HepG2 (cell line): Measurements from ENCODE around the gene RGL1. TPM values are rescaled to one million over a fixed set of nuclear protein-coding genes. Genes with fewer than 3 reads are reported as not detected.

Experiments used
- ATF7-NPFF ChIP-seq: sonication (generic); formaldehyde crosslinking; IDR thresholded peaks from 2 replicates; pipeline ENCODE4 v1.8.1; 2023; ENCODE audit warnings: mild to moderate bottlenecking, low read depth, missing genetic modification reagents, moderate library complexity
- CBX2 ChIP-seq, 2 experiments: fragments of 200-600 bp in 1 of 2; sonication (generic); formaldehyde crosslinking in 1 of 2; IDR thresholded peaks; 2 replicates each; pipeline versions ENCODE4 v1.7.0 to v1.8.1; 2018 to 2022; ENCODE audit warnings: low read depth in 2 of 2, low read length in 1 of 2, mild to moderate bottlenecking in 1 of 2, missing genetic modification reagents in 1 of 2
- FOXO1 ChIP-seq: sonication (generic); formaldehyde crosslinking; IDR thresholded peaks from 2 replicates; pipeline ENCODE4 v1.4.0; 2020; ENCODE audit warnings: missing genetic modification reagents
- MYPOP ChIP-seq: sonication (generic); formaldehyde crosslinking; IDR thresholded peaks from 2 replicates; pipeline ENCODE4 v1.8.1; 2023; ENCODE audit warnings: mild to moderate bottlenecking, moderate library complexity, missing genetic modification reagents
- NFKB2 ChIP-seq: sonication (generic); formaldehyde crosslinking; IDR thresholded peaks from 2 replicates; pipeline ENCODE4 v1.4.0; 2020; ENCODE audit warnings: missing genetic modification reagents, borderline replicate concordance
- RBFOX2 ChIP-seq: fragments of 200-400 bp; formaldehyde crosslinking; IDR thresholded peaks from 2 replicates; pipeline ENCODE4 v1.6.1; 2017; ENCODE audit warnings: low read depth, mild to moderate bottlenecking, low read length
- REXO4 ChIP-seq: sonication (generic); formaldehyde crosslinking; IDR thresholded peaks from 2 replicates; pipeline ENCODE4 v1.8.0; 2022; ENCODE audit warnings: missing genetic modification reagents, mild to moderate bottlenecking, borderline replicate concordance
- SAP130 ChIP-seq: IDR thresholded peaks from 2 replicates; pipeline ENCODE4 v1.6.1; 2016; ENCODE audit warnings: low read depth
- ZKSCAN5 ChIP-seq: sonication (generic); formaldehyde crosslinking; IDR thresholded peaks from 2 replicates; pipeline ENCODE4 v1.5.1; 2020; ENCODE audit warnings: mild to moderate bottlenecking, missing genetic modification reagents
- ZNF431 ChIP-seq: sonication (generic); formaldehyde crosslinking; IDR thresholded peaks from 2 replicates; pipeline ENCODE4 v1.9.0; 2022; ENCODE audit warnings: missing genetic modification reagents, low read depth, mild to moderate bottlenecking, borderline replicate concordance
- ZNF530 ChIP-seq: sonication (generic); formaldehyde crosslinking; IDR thresholded peaks from 2 replicates; pipeline ENCODE4 v1.5.0; 2020; ENCODE audit warnings: low read depth, mild to moderate bottlenecking, missing genetic modification reagents
- ZNF547 ChIP-seq: sonication (generic); formaldehyde crosslinking; IDR thresholded peaks from 2 replicates; pipeline ENCODE4 v1.5.1; 2020; ENCODE audit warnings: mild to moderate bottlenecking, missing genetic modification reagents
- ZNF607 ChIP-seq: sonication (generic); formaldehyde crosslinking; IDR thresholded peaks from 2 replicates; pipeline ENCODE4 v1.5.1; 2020; ENCODE audit warnings: missing genetic modification reagents, mild to moderate bottlenecking, borderline replicate concordance
- ZSCAN25 ChIP-seq: sonication (generic); formaldehyde crosslinking; IDR thresholded peaks from 2 replicates; pipeline ENCODE4 v1.8.0; 2022; ENCODE audit warnings: mild to moderate bottlenecking, missing genetic modification reagents
- polyA plus RNA-seq, 8 experiments: library from polyadenylated mRNA; depleted of rRNA in 3 of 8; stranded (reverse) in 7 of 8; unstranded in 1 of 8; fragments of >200 nt; fragmentation: Illumina TruSeq in 4 of 8; extraction: Trizol in 4 of 8; gene quantifications; 2 replicates each; pipeline versions ENCODE4 v1.2.1 to v1.2.3, GENCODE V29; 2011 to 2016; ENCODE audit warnings: low read depth in 4 of 8, missing spikeins in 1 of 8, mixed read lengths in 1 of 8; ENCODE audit not compliant: insufficient read depth in 1 of 8
- total RNA-seq, 5 experiments: library from RNA; depleted of rRNA; stranded (reverse); fragments of >200 nt; fragmentation: Illumina TruSeq; extraction: Trizol; gene quantifications; 2 replicates each; pipeline ENCODE4 v1.2.3, GENCODE V29; 2016; ENCODE audit warnings: low read depth in 1 of 5
- TF ChIP-seq, protein P1 (sequence below): IDR thresholded peaks from 2 replicates; pipeline ENCODE4 v1.4.0; 2020; ENCODE audit warnings: mild to moderate bottlenecking, missing genetic modification reagents
- TF ChIP-seq, protein P2 (sequence below), 2 experiments: sonication (generic) in 1 of 2; formaldehyde crosslinking in 1 of 2; IDR thresholded peaks; 2 replicates each; pipeline versions ENCODE4 v1.6.1 to v1.9.0; 2014 to 2022; ENCODE audit warnings: antibody characterized with exemption in 1 of 2, borderline replicate concordance in 1 of 2, inconsistent platforms in 1 of 2, low read depth in 1 of 2, missing genetic modification reagents in 1 of 2

RGL1 gene
- total and polyA plus RNA-seq, 2 of the 13 experiments (the other 11 are each of a cell fraction or from before 2014, with no cell fraction given) = 3.5 to 4.7 TPM

DNA sequence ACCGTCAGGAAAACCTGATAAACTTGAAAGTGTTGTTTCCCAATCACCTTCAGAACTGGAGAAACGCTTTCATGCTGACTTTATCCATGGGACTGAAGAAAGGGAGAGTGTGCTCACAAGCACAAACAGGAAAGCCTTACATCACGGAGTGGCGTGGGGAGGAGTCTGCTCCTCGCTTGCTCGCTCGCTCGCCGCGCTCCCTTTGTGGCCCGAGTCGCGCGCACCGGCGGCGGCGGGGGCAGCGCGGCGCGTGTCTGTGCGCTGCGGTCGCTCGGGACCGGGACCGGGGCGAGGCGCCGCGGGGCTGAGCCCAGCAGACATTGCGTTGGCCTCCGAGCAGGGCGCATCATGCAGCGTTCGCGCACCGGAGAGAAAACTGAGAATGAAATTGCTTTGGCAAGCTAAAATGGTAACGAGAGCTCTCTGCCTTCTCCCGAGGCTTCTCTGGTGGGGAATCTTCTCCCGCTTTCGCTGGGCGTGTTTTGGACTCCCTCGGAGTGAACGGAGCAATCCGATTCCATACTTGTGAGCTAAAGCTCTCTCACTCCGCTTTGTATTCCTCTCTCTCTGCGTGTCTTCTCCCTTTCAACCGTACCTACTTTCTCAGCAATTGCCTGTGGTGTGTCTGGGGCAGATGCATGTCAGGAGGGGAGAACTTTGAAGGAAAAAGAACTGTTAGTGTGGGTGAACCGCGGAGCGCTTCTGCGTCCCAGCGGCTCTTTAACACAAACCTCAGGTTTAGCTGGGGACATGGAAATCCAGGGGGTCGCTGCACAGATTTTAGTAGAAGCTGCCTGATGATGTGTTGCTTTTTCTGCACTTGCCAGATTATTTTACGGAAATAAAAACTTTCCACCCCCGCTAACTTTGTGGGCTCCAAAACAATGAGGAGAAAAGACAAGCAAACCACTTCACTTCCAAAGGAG is at the start of gene RGL1 (continued):
- TF ChIP-seq CBX2 (IDR thresholded peaks at IDR 0.05; ENCODE audit: low read depth, low read length) (no peak), CBX2 (CRISPR knock-in tag; IDR thresholded peaks at IDR 0.05; ENCODE audit: low read depth) (no peak), ATF7-NPFF (CRISPR knock-in tag) (no peak), MYPOP (CRISPR knock-in tag) (peak; percentile 84), ZNF547 (CRISPR knock-in tag) (no peak), RBFOX2 (peak; percentile 61), NFKB2 (CRISPR knock-in tag) (no peak), ZKSCAN5 (CRISPR knock-in tag) (no peak), ZNF607 (CRISPR knock-in tag) (no peak), ZNF431 (0 out of 2 replicates have a peak, but pooled peaks have one; percentile 23), REXO4 (CRISPR knock-in tag) (no peak), ZNF530 (no peak), FOXO1 (peak; percentile 13; the same call in 1 of the 2 replicates), SAP130 (CRISPR knock-in tag) (peak; percentile 10; the same call in 1 of the 2 replicates), ZSCAN25 (0 out of 2 replicates have a peak, but pooled peaks have one; percentile 11)
- TF ChIP-seq, protein P1, sequence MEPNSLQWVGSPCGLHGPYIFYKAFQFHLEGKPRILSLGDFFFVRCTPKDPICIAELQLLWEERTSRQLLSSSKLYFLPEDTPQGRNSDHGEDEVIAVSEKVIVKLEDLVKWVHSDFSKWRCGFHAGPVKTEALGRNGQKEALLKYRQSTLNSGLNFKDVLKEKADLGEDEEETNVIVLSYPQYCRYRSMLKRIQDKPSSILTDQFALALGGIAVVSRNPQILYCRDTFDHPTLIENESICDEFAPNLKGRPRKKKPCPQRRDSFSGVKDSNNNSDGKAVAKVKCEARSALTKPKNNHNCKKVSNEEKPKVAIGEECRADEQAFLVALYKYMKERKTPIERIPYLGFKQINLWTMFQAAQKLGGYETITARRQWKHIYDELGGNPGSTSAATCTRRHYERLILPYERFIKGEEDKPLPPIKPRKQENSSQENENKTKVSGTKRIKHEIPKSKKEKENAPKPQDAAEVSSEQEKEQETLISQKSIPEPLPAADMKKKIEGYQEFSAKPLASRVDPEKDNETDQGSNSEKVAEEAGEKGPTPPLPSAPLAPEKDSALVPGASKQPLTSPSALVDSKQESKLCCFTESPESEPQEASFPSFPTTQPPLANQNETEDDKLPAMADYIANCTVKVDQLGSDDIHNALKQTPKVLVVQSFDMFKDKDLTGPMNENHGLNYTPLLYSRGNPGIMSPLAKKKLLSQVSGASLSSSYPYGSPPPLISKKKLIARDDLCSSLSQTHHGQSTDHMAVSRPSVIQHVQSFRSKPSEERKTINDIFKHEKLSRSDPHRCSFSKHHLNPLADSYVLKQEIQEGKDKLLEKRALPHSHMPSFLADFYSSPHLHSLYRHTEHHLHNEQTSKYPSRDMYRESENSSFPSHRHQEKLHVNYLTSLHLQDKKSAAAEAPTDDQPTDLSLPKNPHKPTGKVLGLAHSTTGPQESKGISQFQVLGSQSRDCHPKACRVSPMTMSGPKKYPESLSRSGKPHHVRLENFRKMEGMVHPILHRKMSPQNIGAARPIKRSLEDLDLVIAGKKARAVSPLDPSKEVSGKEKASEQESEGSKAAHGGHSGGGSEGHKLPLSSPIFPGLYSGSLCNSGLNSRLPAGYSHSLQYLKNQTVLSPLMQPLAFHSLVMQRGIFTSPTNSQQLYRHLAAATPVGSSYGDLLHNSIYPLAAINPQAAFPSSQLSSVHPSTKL (CRISPR knock-in tag) = 0 out of 2 replicates have a peak, but pooled peaks have one; percentile 11
- TF ChIP-seq, protein P2, sequence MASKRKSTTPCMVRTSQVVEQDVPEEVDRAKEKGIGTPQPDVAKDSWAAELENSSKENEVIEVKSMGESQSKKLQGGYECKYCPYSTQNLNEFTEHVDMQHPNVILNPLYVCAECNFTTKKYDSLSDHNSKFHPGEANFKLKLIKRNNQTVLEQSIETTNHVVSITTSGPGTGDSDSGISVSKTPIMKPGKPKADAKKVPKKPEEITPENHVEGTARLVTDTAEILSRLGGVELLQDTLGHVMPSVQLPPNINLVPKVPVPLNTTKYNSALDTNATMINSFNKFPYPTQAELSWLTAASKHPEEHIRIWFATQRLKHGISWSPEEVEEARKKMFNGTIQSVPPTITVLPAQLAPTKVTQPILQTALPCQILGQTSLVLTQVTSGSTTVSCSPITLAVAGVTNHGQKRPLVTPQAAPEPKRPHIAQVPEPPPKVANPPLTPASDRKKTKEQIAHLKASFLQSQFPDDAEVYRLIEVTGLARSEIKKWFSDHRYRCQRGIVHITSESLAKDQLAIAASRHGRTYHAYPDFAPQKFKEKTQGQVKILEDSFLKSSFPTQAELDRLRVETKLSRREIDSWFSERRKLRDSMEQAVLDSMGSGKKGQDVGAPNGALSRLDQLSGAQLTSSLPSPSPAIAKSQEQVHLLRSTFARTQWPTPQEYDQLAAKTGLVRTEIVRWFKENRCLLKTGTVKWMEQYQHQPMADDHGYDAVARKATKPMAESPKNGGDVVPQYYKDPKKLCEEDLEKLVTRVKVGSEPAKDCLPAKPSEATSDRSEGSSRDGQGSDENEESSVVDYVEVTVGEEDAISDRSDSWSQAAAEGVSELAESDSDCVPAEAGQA (IDR thresholded peaks at IDR 0.05; ENCODE audit: low read depth) = no peak
- TF ChIP-seq, protein P2 (CRISPR knock-in tag; IDR thresholded peaks at IDR 0.05; ENCODE audit: borderline replicate concordance) = no peak
